ENCODE data around the gene NISCH.

Gene NISCH

DNA sequence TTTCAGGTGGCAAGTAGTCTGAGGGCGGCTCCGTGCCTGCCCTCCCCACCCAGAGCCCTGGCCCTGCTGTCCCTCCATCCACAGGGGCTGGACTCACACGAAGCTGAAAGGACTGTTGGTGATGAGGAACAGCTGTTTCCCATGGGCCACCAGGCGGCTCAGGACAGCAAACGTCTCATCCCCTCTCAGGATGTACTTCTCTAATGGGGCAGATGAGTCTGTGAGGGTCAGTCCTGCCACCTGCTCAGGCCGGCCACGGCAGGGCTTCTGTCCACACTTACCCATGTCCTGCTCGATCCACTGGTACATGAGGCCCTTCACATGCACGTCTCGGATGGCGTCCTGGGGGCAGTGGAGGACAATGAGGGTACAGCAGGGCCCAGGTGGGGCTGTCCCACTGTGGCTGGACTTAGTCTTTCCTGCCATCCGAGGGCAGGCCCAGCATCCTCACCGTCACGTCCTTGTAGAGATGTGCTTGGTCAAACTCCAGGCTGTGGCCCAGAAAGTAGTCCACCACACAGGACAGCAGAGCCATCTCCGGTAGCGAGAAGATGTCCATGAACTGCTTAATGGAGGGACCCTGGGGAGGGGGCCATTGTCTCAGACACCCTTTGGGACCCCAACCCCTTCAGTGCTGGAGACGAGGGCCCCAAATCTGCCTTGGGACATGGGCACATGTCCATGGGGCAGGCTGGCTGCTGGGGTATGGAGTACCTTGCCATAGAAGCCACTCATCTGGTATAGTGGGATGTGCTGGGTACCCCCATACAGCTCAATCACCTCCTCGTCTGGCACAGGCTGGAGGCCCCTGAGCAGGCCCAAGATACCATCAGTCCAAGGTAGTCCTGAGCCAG lies 72.6 kb downstream of the NISCH start:
- no peak for DNase-seq (ENCODE audit: low read depth)

DNA sequence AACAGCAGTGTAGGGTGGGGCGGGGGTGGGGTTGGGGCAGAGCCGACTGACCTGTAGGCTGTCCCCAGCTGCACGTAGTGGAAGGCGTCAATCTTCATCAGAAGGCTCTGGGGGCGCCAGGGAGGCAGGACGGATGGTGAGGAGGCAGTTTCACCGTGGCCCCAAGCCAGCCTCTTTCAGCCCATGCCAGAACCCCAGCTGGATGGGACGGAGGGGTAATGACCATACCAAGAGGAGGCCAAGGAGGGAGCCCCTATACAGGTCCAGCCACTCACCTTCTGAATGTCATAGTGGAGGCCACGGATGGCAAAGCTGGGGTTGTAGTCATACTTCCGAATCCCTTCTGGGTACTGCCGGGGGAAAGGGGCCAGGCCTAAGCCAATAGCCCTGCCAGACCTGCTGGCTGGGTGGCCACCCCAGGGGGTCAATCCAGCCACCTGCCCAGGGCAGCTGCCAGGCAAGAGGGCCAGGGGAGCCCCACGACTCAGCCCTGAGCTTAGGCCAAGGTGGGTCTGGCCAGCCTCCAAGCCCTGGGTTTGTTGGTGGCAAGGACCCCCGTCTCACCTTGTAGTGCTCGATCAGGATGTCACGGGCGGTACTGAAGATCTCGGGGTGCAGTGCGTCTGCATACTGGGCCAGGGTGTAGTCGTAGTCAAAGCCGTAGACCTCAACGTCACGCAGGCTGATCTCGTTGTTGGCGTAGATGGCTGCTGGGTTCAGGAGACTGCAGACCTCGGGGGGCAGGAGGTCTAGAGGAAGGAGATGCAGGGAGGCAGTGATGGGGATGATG lies 73.4 kb downstream of the NISCH start:
- no peak for DNase-seq (ENCODE audit: low read depth)

DNA sequence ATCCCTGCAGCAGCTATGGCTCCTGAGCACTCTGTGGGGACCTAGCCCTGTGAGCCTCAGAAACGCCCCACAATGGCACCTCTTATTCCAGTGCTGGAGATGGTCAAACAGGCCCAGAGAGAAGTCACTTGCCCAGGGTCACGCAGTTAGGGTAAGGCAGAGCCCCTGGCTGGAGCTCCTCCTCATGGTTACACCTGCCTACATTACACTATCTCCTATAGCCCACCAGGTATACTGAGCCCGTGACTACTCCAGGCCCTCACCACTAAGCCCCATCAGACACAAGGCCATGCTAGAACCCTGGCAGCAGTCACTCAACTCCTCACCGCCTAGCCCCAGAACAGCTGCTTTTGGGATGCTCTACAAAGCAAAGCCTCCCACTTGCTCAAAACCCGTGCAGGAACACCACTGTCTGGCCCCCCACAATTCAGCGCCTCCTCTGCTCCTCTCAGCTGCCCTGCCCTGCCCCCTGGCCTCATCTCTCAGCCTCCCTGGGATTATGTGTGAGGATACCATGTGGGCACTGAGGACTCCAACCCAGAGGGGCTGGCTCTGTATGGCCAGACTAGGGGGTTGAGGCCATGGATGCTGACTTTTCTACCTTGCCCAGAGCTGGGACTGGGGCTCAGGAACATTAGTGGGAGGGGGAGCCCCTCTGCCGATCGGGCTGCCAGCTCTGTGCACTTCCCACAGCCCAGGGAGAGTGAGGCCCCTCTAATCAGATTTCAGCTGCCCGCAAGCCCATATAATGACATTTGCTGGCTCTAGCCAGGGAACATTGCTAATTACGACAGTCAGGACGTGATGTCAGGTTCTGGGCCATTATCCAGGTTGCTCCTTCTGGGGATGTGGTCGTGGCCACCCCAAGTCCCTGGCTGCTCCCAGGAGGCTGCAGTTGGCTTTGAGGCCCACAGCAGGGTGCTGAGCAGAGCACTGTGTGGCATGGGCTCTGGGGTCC lies 74.3 kb downstream of the NISCH start:
- peak; percentile 63 for DNase-seq (ENCODE audit: low read depth)

DNA sequence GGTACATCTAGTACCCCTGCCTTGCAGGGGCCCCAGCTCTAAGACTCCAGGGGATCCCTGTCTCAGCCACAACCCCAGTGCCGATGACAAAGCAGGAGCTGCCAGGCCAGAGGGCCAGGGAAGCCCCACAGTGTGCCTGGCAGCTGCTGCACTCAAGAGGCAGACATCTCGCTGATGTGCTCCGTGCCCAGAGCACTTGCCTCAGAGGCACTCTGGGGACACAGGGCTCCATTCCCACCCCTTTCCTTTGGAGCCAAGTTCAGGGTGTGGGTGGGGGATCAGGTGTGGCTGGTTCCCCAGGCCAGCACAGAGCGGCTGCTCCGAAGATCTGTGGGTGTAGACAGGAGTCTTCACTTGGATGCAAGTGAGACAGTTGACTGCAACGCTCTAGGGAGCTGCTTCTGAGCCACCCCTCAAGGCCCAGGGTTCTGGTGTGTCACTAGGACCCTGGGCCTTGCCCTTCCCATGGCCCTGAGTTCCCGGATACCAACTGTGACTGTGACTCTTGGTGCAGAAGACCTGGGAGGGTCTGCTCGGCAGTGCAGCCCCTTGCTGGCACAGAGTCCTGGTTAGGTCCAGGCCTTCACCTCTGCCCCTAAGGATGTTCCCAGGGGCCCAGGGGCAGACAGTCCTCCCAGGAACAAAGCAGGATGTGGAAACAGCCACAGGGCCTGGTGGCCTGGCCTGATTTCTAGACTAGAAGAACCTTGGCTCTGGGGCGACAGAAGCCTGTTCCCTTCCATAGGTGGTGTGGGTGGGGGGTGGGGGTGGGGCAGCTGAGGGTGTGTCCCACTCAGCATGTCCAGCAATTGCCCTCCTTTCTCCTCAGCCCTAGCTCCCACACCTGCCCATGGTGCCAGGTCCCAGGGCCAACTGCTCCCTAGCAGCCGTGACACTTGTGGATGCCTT lies 75.8 kb downstream of the NISCH start:
- no peak for DNase-seq (ENCODE audit: low read depth)

- peak; percentile 17 for DNase-seq (ENCODE audit: low read depth)
These were observed 76.6 kb downstream of the NISCH start for GRCh38 chr3:52531860-52532516.

GRCh38 chr3:52532517-52532837 lies 77.1 kb downstream of the NISCH start:
- peak; percentile 76 for DNase-seq (ENCODE audit: low read depth)

GRCh38 chr3:52532838-52533622 lies 77.6 kb downstream of the NISCH start:
- DNase-seq (ENCODE audit: low read depth) = no peak

DNA sequence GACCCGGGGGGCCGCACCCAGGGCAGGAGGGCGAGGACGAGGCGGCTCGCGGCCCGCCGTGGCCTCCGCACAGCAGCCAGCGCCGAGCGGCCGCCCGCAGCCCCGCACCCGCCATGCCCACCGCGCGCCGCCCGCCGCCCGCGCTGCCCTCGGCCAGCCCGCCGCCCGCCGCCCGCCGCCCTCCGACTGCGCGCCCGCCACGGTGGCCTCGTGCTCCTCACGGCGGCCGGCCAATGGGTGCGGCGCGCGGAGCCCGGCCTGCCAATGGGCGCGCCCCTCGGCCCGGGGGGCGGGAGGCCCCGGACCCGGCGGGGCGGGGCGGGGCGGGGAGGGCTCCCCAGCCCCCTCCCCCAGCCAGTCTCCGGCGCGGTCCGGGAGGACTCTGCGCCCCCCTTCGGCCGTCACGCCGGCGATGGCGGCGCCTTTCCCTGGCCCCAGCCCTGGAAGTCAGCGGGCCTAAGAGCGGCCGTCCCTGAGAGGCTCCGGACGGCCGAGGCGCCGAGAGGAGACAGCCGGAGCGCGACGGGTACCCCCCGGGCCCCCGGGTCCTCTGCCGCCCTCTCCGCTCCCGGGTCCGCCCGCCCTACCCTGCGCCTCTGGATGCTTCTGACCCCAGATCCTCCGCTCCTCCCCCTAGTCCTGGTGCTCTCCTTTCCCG lies 78.3 kb downstream of the NISCH start, which contains the start of gene NT5DC2:
Gene NT5DC2 (minus strand): TSS at position 235 of the 658 bp plus-strand sequence. CDS start 120 bp downstream, at position 115.
- DNase-seq (ENCODE audit: low read depth) = peak; percentile 47

- peak; percentile 36 for DNase-seq (ENCODE audit: low read depth)
These were observed 79.1 kb downstream of the NISCH start for GRCh38 chr3:52534281-52535183.

GRCh38 chr3:52535411-52536111 lies 80.2 kb downstream of the NISCH start:
- no peak for DNase-seq (ENCODE audit: low read depth)

GRCh38 chr3:52536112-52536368 lies 80.6 kb downstream of the NISCH start:
- no peak for DNase-seq (ENCODE audit: low read depth)

- DNase-seq (ENCODE audit: low read depth) = peak; percentile 97
These were observed 81.2 kb downstream of the NISCH start, which contains the start of gene UQCC5 for GRCh38 chr3:52536369-52537164. Gene UQCC5, plus strand, starts transcription at chr3:52536605. Its CDS starts 151 bp downstream, at chr3:52536756.

- no peak for DNase-seq (ENCODE audit: low read depth)
These were observed 81.8 kb downstream of the NISCH start for GRCh38 chr3:52537165-52537620.

GRCh38 chr3:52537726-52538421 lies 82.5 kb downstream of the NISCH start:
- DNase-seq (ENCODE audit: low read depth) = no peak

DNA sequence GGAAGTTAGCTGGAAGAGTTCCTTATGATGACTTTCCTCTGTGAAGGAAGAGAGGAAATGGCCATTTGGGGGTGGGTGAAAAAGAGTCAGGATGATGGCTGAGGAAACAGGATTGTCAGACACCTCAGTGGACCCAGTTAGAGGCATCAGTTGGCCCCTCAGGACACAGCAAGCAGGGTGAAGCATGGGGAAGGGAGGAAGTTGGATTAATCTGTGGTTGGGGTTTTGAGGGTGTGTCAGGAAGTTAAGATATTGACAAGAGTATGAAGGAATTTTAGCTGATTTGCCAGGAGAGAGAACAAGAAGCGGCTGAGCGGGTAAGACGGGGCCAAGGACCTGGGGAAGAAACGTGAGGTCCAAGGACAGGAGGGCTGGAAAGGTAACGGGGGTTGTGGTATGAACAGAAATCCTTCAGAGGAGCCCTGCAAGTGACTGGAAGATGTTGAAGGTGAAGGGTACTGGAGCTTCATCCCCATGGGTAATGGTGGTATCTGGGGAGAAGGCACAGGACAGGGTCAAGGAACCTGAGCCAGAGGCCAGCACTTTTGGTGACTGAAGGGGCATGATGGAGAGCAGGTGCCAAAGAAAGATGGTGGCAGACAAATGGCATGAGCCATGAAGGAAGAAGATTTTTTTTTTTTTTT lies 83.7 kb downstream of the NISCH start:
- DNase-seq (ENCODE audit: low read depth) = no peak

All from amniotic epithelial cell (primary cell).